Bronchial epithelial cell (primary cell): ENCODE measurements around the gene CDH13. TPM values are rescaled to one million over a fixed set of nuclear protein-coding genes. Genes with fewer than 3 reads are reported as not detected.

Source experiments
- DNase-seq: peaks from one replicate; pipeline ENCODE4 v3.0.0-alpha.2; 2010; ENCODE audit warnings: low read depth
- FAIRE-seq: peaks from 2 replicates; lab custom pipeline; 2011; peaks lifted over from hg19 to GRCh38; lab: Jason Lieb, UNC
- H3K27me3 ChIP-seq: 2 replicates; pipeline ENCODE4 v1.5.1; 2011; ENCODE audit warnings: low read length; ENCODE audit not compliant: control insufficient read depth, insufficient read depth
- H3K36me3 ChIP-seq: 2 replicates; pipeline ENCODE4 v1.5.1; 2011; ENCODE audit warnings: low read length; ENCODE audit not compliant: control insufficient read depth, insufficient read depth
- H3K4me3 ChIP-seq: 2 replicates; pipeline ENCODE4 v1.5.1; 2011; ENCODE audit warnings: mild to moderate bottlenecking, low read depth, low read length, control low read depth
- CTCF ChIP-seq: IDR thresholded peaks from 2 replicates; pipeline ENCODE4 v1.5.1; 2011; ENCODE audit warnings: mild to moderate bottlenecking, moderate library complexity, low read length, control low read depth, inconsistent platforms; ENCODE audit not compliant: insufficient read depth, severe bottlenecking
- total RNA-seq: library from RNA; depleted of rRNA; stranded (reverse); fragments of >200 nt; gene quantifications from 2 replicates; pipeline ENCODE4 v1.2.1, GENCODE V29; 2014

The CDH13 gene
- total RNA-seq, 1 donor from 2014 or later: 31.3 TPM

- H3K27me3 ChIP-seq: no peaks in the 10 kb centered on the region
- no peak for FAIRE-seq
- H3K4me3 ChIP-seq: peak overlapping the region; percentile 76
- TF ChIP-seq CTCF: no peak
- H3K36me3 ChIP-seq: peaks cover 2% of the 10 kb centered on the region
- DNase-seq: no peak
Observed at GRCh38 chr16:83809092-83809491, 1182.3 kb downstream of the CDH13 start.

DNA sequence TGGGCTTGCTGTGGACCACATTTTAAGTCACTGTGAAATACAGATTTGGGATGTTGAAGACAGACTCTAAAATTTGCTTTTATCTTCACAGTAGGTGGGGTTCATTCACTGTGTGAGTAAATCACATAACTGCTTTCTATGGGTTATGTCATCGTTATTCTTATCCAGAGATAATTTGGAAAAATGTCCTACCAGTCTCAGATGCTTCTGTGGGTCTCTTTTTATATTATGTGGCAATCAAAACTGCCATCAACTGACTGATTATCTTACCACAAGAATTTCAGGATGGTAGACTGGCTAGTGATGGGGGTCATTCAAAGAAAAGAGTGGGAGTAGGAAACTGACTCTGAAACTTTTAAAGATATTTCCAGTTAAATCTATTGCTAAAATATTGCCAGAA is 1184.1 kb downstream of the CDH13 start:
- no peaks in the 10 kb centered on the region for H3K27me3 ChIP-seq
- peaks cover 2% of the 10 kb centered on the region for H3K36me3 ChIP-seq
- DNase-seq (no peak), FAIRE-seq (no peak)
- no peak overlapping the region for H3K4me3 ChIP-seq
- no peak for TF ChIP-seq CTCF

DNA sequence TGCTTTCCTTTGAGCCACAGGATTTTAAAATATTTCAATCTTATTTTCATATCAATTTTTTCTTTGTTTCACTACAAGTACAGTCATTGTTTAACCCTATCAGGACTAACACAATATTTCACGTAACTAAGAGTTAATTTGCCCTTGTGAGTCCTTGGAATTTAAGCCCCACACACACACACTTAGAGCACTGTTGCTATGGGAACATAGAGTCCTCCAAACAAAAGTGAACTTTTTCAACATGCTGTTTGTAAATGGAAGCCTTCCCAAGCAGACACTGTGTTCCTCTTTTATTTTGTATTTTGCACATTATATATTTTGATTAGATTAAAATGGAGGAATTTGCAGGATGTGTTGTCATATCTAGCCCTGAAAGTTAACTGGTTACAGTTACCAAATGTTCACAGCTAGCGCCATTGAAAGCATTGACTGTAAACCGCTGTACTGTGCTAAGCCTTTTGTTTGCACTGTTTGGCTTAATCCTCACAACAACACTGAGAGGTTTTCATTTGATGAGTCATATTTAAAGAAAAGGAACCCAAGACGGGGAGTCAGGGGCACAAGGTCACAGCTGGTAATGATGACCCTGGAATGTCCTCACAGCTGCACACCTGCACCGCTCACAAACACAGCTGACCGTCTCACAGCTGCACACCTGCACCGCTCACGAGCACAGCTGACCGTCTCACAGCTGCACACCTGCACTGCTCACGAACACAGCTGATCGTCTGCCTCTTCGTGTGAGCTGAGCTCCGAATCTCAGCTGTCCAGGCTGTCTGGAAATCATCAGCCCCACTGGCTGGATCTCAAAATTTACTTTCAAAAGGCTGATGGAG is 1187.3 kb downstream of the CDH13 start:
- DNase-seq: peak; percentile 69
- FAIRE-seq: no peak
- Histone ChIP-seq H3K27me3 (no peaks in the 10 kb centered on the region), H3K4me3 (no peak overlapping the region), H3K36me3 (peaks cover 2% of the 10 kb centered on the region)
- TF ChIP-seq CTCF: no peak

GRCh38 chr16:83814659-83814985 is 1187.9 kb downstream of the CDH13 start:
- Histone ChIP-seq H3K36me3 (peaks cover 2% of the 10 kb centered on the region), H3K4me3 (no peak overlapping the region), H3K27me3 (no peaks in the 10 kb centered on the region)
- DNase-seq (no peak), FAIRE-seq (no peak)
- no peak for TF ChIP-seq CTCF

DNA sequence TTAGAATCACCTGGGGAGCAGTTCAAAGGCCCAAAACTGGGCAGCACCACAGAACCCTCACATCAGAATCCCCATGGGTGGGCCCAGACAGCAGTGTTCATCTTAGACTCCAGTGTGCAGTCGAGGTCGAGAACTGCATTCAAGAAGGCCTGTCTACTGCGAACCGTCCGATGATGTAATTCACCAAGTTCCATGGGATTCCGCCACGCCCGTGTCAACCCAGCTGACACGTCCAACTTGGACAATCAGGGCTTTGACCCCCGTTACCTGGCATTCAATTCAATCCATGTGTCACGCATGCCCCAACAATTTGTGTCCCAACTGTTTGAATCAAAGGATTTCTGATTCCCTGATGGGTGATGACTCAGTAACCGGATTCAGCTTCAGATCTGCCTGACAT is 1190.3 kb downstream of the CDH13 start:
- Histone ChIP-seq H3K4me3 (no peak overlapping the region), H3K36me3 (peaks cover 2% of the 10 kb centered on the region), H3K27me3 (no peaks in the 10 kb centered on the region)
- no peak for TF ChIP-seq CTCF
- DNase-seq (no peak), FAIRE-seq (no peak)

- no peak overlapping the region for H3K4me3 ChIP-seq
- DNase-seq (no peak), FAIRE-seq (no peak)
- H3K36me3 ChIP-seq: no peaks in the 10 kb centered on the region
- no peaks in the 10 kb centered on the region for H3K27me3 ChIP-seq
- TF ChIP-seq CTCF: no peak
Observed at GRCh38 chr16:83818276-83818675, 1191.5 kb downstream of the CDH13 start.
